ENCODE measurements around the gene ACVR1.

The ACVR1 gene

DNA sequence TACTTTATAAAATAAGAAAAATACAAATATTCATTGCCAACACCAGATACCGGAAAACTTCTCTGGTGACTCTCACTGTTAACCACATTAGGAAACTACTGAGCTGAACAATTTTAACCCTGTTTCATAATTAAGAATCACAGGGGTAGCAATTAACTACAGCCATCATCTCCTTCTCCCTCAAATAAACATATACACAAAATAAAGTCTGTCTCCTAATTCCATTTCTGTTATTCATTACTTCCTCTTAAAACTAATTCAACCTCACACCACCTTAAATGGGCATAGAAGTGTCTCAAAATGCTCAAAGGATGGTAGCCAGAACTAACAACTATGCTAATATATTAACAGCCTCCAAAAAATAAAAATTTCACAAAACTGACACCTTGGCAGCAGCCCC, 60.7 kb downstream of the ACVR1 start:
- H3K79me2 ChIP-seq (ENCODE audit: control insufficient read depth, insufficient read depth, low read length, poor library complexity), result no peaks in the 10 kb centered on the region
- no peak overlapping the region for H3K27ac ChIP-seq (ENCODE audit: low read depth, low read length)
- no peak overlapping the region for H4K12ac ChIP-seq (ENCODE audit: low read depth, low read length)
- H3K4me1 ChIP-seq (ENCODE audit: control insufficient read depth in 1 of 2, insufficient read depth in 2 of 2, low read length in 2 of 2), result no peaks in the 10 kb centered on the region
- no peak overlapping the region for H4K8ac ChIP-seq (ENCODE audit: low read depth, low read length)
- H4K91ac ChIP-seq (ENCODE audit: low read depth, low read length), result no peak overlapping the region
- H2BK5ac ChIP-seq (ENCODE audit: low read depth, low read length, poor library complexity), result no peak overlapping the region
- no peak overlapping the region for H3K4ac ChIP-seq (ENCODE audit: low read depth, low read length)
- H2AK5ac ChIP-seq (ENCODE audit: low read length), result no peak overlapping the region
- no peak overlapping the region for H3K23ac ChIP-seq (ENCODE audit: low read length)
- peaks cover 2% of the 10 kb centered on the region in 2 experiments for H3K36me3 ChIP-seq (ENCODE audit: control insufficient read depth in 1 of 2, insufficient read depth in 2 of 2, low read length in 2 of 2)
- H2BK12ac ChIP-seq (ENCODE audit: low read length), result no peak overlapping the region
- H3K4me3 ChIP-seq (ENCODE audit: low read depth, low read length), result no peak overlapping the region
- no CpG with 5 or more reads among the region's 1 CpG for WGBS (ENCODE audit: extremely low coverage, insufficient coverage, insufficient read length)
- H2BK120ac ChIP-seq (ENCODE audit: insufficient read depth, low read length, poor library complexity), result no peak overlapping the region
- no peak overlapping the region for H2AFZ ChIP-seq (ENCODE audit: insufficient read depth, low read length, poor library complexity)
- DNase-seq, result no peak
- no peaks in the 10 kb centered on the region for H3K27me3 ChIP-seq (ENCODE audit: insufficient read depth, low read length)
- no peak overlapping the region for H3K18ac ChIP-seq (ENCODE audit: low read length)
- no peaks in the 10 kb centered on the region for H3K79me1 ChIP-seq (ENCODE audit: low read length)
- no peak overlapping the region for H3K14ac ChIP-seq (ENCODE audit: low read length)
- H3K9me3 ChIP-seq (ENCODE audit: insufficient read depth, low read depth, low read length), result no peaks in the 10 kb centered on the region
- H3K9ac ChIP-seq (ENCODE audit: low read length), result no peak overlapping the region
- H3K4me2 ChIP-seq (ENCODE audit: low read length), result no peak overlapping the region

DNA sequence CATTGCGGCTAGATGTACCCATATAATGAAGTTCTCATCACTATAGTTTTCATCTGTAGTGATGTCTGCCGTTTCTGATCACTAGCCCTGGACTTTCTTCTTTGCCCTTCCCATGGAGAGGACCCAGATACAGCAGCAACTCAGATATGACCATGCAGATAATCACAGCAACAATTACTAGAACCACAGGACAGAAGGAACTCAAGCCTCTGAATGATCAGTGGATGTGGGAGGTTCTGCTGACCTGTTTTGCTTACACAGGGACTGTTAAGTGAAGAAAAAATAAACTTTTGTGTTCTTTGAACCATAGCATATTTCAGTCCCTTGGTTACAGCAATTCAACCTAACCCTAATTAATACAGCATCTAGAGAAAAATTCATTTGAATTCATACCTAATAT, 62.7 kb downstream of the ACVR1 start:
- H3K23ac ChIP-seq (ENCODE audit: low read length), result no peak overlapping the region
- no peak for DNase-seq
- H4K12ac ChIP-seq (ENCODE audit: low read depth, low read length), result no peak overlapping the region
- peaks cover 2% of the 10 kb centered on the region in 2 experiments for H3K36me3 ChIP-seq (ENCODE audit: control insufficient read depth in 1 of 2, insufficient read depth in 2 of 2, low read length in 2 of 2)
- no peak overlapping the region for H3K4me3 ChIP-seq (ENCODE audit: low read depth, low read length)
- no peak overlapping the region for H3K4me2 ChIP-seq (ENCODE audit: low read length)
- no peaks in the 10 kb centered on the region for H3K27me3 ChIP-seq (ENCODE audit: insufficient read depth, low read length)
- H3K79me2 ChIP-seq (ENCODE audit: control insufficient read depth, insufficient read depth, low read length, poor library complexity), result no peaks in the 10 kb centered on the region
- no peak overlapping the region for H4K8ac ChIP-seq (ENCODE audit: low read depth, low read length)
- no peak overlapping the region for H2BK120ac ChIP-seq (ENCODE audit: insufficient read depth, low read length, poor library complexity)
- H3K4me1 ChIP-seq (ENCODE audit: control insufficient read depth in 1 of 2, insufficient read depth in 2 of 2, low read length in 2 of 2), result no peaks in the 10 kb centered on the region
- H2BK12ac ChIP-seq (ENCODE audit: low read length), result no peak overlapping the region
- H2BK5ac ChIP-seq (ENCODE audit: low read depth, low read length, poor library complexity), result no peak overlapping the region
- H3K4ac ChIP-seq (ENCODE audit: low read depth, low read length), result no peak overlapping the region
- no peak overlapping the region for H2AFZ ChIP-seq (ENCODE audit: insufficient read depth, low read length, poor library complexity)
- H3K27ac ChIP-seq (ENCODE audit: low read depth, low read length), result no peak overlapping the region
- no peak overlapping the region for H3K18ac ChIP-seq (ENCODE audit: low read length)
- no peak overlapping the region for H4K91ac ChIP-seq (ENCODE audit: low read depth, low read length)
- no peaks in the 10 kb centered on the region for H3K9me3 ChIP-seq (ENCODE audit: insufficient read depth, low read depth, low read length)
- WGBS (ENCODE audit: extremely low coverage, insufficient coverage, insufficient read length), result no CpG with 5 or more reads among the region's 2 CpGs
- H3K79me1 ChIP-seq (ENCODE audit: low read length), result no peaks in the 10 kb centered on the region
- no peak overlapping the region for H2AK5ac ChIP-seq (ENCODE audit: low read length)
- H3K9ac ChIP-seq (ENCODE audit: low read length), result no peak overlapping the region
- no peak overlapping the region for H3K14ac ChIP-seq (ENCODE audit: low read length)

DNA sequence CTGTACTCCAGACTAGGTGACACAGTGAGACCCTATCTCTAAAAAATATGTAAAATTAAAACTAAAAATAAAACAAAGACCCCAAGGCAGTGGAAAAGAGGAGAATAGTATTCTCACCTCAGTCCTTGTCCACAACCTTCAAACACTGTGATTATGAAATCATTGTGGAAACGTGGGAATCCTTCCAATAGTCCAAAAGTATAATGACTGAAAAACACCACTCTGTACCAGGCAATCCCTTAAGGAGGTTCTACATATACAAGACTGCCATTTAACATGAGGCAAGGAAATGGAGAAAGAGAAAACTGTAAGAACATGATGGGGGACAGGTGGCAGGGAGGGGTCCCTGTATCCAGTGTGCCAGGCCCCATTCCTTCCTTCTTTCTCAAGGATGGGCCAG, 66.1 kb downstream of the ACVR1 start:
- no peak overlapping the region for H3K14ac ChIP-seq (ENCODE audit: low read length)
- no peaks in the 10 kb centered on the region for H3K79me1 ChIP-seq (ENCODE audit: low read length)
- no peak overlapping the region for H4K91ac ChIP-seq (ENCODE audit: low read depth, low read length)
- no peaks in the 10 kb centered on the region for H3K9me3 ChIP-seq (ENCODE audit: insufficient read depth, low read depth, low read length)
- H2BK5ac ChIP-seq (ENCODE audit: low read depth, low read length, poor library complexity), result no peak overlapping the region
- H3K27ac ChIP-seq (ENCODE audit: low read depth, low read length), result no peak overlapping the region
- H2AK5ac ChIP-seq (ENCODE audit: low read length), result no peak overlapping the region
- H3K23ac ChIP-seq (ENCODE audit: low read length), result no peak overlapping the region
- WGBS (ENCODE audit: extremely low coverage, insufficient coverage, insufficient read length), result no CpG with 5 or more reads among the region's 1 CpG
- no peak overlapping the region for H3K9ac ChIP-seq (ENCODE audit: low read length)
- H3K4me2 ChIP-seq (ENCODE audit: low read length), result no peak overlapping the region
- H3K18ac ChIP-seq (ENCODE audit: low read length), result no peak overlapping the region
- H3K4me3 ChIP-seq (ENCODE audit: low read depth, low read length), result no peak overlapping the region
- no peak overlapping the region for H3K4ac ChIP-seq (ENCODE audit: low read depth, low read length)
- no peak overlapping the region for H4K8ac ChIP-seq (ENCODE audit: low read depth, low read length)
- DNase-seq, result no peak
- no peak overlapping the region for H2BK12ac ChIP-seq (ENCODE audit: low read length)
- H3K27me3 ChIP-seq (ENCODE audit: insufficient read depth, low read length), result no peaks in the 10 kb centered on the region
- H3K79me2 ChIP-seq (ENCODE audit: control insufficient read depth, insufficient read depth, low read length, poor library complexity), result no peaks in the 10 kb centered on the region
- no peak overlapping the region for H4K12ac ChIP-seq (ENCODE audit: low read depth, low read length)
- no peaks in the 10 kb centered on the region for H3K36me3 ChIP-seq (ENCODE audit: control insufficient read depth in 1 of 2, insufficient read depth in 2 of 2, low read length in 2 of 2)
- H3K4me1 ChIP-seq (ENCODE audit: control insufficient read depth in 1 of 2, insufficient read depth in 2 of 2, low read length in 2 of 2), result no peaks in the 10 kb centered on the region
- H2AFZ ChIP-seq (ENCODE audit: insufficient read depth, low read length, poor library complexity), result no peak overlapping the region
- H2BK120ac ChIP-seq (ENCODE audit: insufficient read depth, low read length, poor library complexity), result no peak overlapping the region

DNA sequence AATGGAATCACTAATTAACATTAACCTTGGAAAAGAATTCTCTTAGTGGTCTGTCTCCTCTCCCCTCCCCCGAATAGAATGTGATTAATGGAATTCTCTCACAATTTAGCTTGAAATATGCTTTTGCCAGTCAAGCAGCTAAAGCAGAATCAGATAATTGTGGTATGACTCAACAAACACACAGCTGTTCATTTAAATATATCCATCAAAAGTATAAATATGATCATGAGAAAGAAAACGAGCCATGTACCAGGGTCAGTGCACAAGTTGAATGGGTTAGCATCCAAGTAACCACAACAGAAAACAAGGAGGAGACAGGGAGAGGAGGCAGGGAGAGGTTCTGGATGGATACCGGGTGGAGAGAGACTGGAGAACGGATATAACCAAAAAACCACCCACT, 66.9 kb downstream of the ACVR1 start:
- Histone ChIP-seq H3K9ac (ENCODE audit: low read length) (no peak overlapping the region), H3K9me3 (ENCODE audit: insufficient read depth, low read depth, low read length) (no peaks in the 10 kb centered on the region), H4K12ac (ENCODE audit: low read depth, low read length) (no peak overlapping the region), H3K14ac (ENCODE audit: low read length) (no peak overlapping the region), H4K91ac (ENCODE audit: low read depth, low read length) (no peak overlapping the region), H3K18ac (ENCODE audit: low read length) (no peak overlapping the region), H3K4me2 (ENCODE audit: low read length) (no peak overlapping the region), H3K27ac (ENCODE audit: low read depth, low read length) (no peak overlapping the region), H3K79me2 (ENCODE audit: control insufficient read depth, insufficient read depth, low read length, poor library complexity) (no peaks in the 10 kb centered on the region), H2BK120ac (ENCODE audit: insufficient read depth, low read length, poor library complexity) (no peak overlapping the region), H4K8ac (ENCODE audit: low read depth, low read length) (no peak overlapping the region), H2BK5ac (ENCODE audit: low read depth, low read length, poor library complexity) (no peak overlapping the region), H3K23ac (ENCODE audit: low read length) (no peak overlapping the region), H3K4me1 (ENCODE audit: control insufficient read depth in 1 of 2, insufficient read depth in 2 of 2, low read length in 2 of 2) (no peaks in the 10 kb centered on the region), H3K79me1 (ENCODE audit: low read length) (no peaks in the 10 kb centered on the region), H3K4ac (ENCODE audit: low read depth, low read length) (no peak overlapping the region), H2AK5ac (ENCODE audit: low read length) (no peak overlapping the region), H3K36me3 (ENCODE audit: control insufficient read depth in 1 of 2, insufficient read depth in 2 of 2, low read length in 2 of 2) (no peaks in the 10 kb centered on the region), H2BK12ac (ENCODE audit: low read length) (no peak overlapping the region), H3K4me3 (ENCODE audit: low read depth, low read length) (no peak overlapping the region), H3K27me3 (ENCODE audit: insufficient read depth, low read length) (no peaks in the 10 kb centered on the region), H2AFZ (ENCODE audit: insufficient read depth, low read length, poor library complexity) (no peak overlapping the region)
- peak in 1 of 2 donors; percentile 6 for DNase-seq
- WGBS (ENCODE audit: extremely low coverage, insufficient coverage, insufficient read length), result no CpG with 5 or more reads among the region's 4 CpGs
